ENCODE results near the gene ITGA1. TPM values are rescaled to one million over a fixed set of nuclear protein-coding genes. Genes with fewer than 3 reads are reported as not detected.

The ITGA1 gene
- polyA plus RNA-seq, 1 donor, result 16.4 TPM

DNA sequence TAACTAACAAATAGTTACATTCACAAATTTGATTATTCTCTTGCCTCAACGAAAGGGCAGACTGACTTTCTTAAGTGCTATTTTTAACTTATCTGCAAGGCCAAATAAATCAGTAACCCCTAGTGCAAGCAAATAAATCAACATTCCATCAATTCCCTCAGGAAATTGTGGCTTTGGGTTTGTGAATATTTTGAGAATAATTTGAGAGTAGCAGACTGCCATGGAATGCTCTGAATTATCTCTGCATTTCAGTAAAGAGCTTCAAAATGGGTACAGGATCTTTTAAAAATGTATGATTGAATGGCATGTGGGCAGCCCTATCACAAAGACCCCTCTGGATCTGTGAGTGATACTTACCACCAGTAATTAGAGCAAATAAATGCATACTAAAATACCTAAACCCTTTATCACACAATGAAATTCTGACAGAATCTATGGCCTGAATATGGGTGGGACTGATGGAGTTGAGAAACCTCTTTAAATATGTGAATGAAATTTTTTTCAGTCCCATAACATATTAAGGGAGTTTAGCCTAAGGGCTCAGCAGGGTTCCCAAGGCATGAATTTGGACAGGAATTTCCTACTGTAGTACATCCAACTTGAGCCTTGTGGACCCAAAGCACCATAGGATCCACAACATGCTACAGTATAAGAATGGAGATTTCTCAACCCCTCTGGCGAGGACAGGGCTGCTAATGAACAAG lies 109.0 kb downstream of the ITGA1 start:
- no peak for DNase-seq (ENCODE audit: low read depth)

DNA sequence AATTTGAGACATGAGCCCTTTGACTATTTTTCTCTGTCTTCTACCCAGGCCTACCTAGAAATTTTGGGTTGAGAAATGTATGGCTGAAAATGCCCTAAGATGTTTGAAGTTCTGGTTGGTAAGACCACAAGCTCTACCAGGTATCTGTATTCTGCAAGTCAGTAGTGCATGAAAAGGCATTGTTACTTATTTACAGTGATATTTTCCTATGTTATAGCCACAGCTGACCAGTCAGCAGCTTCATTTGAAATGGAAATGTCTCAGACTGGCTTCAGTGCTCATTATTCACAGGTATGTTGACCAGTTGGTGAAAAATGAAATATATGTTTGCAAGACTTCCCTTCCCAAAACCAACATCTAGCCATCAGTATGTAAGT lies 109.5 kb downstream of the ITGA1 start:
- DNase-seq (ENCODE audit: low read depth), result no peak

DNA sequence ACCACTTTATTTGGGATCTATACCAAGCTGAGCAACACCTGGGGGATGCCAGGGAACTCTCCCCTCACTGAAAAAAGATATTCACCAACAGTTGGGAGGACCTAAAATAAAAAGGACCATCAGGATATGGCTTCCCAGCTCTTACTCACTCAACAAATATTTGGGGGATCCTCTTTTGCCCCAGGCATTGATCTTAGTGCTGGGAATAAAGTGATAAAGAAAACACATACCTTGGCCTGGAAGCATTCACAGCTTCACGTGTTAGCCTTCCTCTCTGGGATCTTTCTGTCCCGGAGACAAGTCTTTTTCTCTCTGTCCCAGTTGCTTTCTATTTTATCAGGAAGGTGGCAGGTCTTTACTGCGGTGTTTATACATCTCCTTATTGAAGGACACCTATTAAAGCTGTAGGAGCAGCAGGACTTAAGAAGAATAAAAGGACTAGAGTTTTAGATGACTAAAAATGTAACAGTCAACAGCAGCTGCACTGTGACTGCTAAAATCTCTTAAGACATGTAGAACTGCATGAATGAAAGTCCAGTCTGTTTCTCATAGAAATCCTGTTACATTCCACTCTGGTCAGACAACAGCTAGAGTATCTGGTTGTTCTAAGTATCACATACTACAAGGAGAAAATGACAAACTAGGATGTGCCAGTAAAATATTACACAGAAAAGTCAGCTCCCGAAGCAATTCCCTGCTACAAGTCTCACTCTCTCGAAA lies 111.4 kb downstream of the ITGA1 start:
- no peak for DNase-seq (ENCODE audit: low read depth)

DNA sequence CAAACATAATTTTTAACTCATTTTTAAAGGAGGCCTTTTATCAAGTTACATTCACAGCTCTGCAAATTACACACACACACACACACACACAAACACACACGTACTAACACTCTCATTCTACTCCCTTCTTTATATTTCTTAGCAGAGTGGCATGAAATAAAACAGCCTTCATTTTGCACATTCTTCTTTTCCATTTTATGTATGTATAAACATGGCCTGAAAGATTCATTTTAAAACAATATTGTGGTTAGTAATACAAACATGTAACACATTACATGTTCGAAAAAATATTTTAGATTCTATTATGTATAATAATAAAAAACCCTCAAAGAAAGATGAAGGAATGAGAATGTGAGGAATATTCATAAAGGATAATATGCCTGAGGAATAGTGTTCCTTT lies 115.4 kb downstream of the ITGA1 start:
- no peak for DNase-seq (ENCODE audit: low read depth)

DNA sequence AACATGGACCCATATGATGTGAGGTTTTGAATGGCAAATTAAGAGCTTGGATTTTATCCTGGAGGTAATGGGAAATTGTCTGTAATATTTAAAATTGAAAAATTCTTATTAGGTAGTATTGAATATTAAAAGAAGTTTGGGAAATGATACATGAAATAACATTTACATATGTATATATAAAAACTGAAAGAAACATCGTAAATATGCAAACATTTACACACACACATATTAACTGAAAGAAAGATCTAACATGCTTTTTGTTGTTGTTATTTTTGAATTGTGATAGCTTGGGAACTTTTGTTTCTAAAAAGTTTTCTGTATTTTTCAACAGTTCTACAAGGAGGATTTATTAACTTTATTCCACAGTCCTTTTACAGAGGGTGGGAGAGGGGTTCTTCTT lies 118.6 kb downstream of the ITGA1 start:
- DNase-seq (ENCODE audit: low read depth), result no peak

DNA sequence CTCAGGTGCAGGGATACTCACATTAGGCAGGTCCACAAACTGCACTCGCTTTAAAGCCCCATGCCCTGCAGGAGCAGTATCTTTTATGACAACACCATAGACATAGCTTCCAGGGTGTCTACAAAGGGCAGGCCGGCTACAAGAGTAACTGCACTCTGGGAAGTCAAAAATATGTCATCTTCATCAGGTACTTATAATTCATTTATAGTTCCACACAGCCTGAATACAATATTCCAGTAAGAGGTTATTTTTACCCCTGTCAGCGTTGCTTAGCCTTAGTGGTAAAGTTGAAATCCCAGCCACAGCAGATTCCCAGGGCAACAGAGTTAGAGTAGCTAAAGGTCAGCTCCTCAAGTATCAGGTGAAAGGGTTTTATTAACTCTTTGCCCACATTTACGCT lies 119.1 kb downstream of the ITGA1 start:
- DNase-seq (ENCODE audit: low read depth), result no peak

DNA sequence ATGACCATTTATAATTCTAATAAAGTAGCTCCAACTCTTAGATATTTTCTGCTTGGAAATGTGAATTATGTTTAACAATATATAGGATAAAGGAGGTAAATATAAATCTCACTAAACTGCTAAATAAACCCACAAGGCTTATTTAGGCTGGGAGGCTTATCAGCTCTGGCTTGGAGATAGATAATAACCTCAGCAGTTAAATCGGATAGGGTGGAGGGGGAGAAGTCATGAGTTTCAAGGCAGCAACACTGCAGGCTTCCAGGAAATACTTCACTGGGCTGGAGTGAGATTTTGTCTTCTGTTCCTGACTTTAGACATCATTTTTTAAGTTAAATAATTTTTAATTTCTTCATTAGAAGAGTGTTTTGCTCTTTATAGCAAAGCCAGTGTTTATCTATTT lies 121.5 kb downstream of the ITGA1 start:
- DNase-seq (ENCODE audit: low read depth), result no peak

DNA sequence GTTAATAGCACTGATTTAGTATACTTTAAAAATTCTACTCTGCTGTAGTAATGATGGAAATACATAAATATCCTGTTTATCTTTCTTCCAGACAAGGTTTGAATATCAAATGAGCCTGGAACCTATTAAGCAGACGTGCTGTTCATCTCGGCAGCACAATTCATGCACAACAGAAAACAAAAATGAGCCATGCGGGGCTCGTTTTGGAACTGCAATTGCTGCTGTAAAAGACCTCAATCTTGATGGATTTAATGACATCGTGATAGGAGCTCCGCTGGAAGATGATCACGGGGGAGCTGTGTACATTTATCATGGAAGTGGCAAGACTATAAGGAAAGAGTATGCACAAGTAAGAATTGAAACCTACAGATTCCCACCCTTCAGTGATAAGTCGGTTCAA lies 122.4 kb downstream of the ITGA1 start:
- no peak for DNase-seq (ENCODE audit: low read depth)

- DNase-seq (ENCODE audit: low read depth), result peak; percentile 40
Observed at GRCh38 chr5:52915176-52915875, 127.6 kb downstream of the ITGA1 start.

- DNase-seq (ENCODE audit: low read depth), result no peak
Observed at GRCh38 chr5:52920929-52921328, 133.2 kb downstream of the ITGA1 start.

DNA sequence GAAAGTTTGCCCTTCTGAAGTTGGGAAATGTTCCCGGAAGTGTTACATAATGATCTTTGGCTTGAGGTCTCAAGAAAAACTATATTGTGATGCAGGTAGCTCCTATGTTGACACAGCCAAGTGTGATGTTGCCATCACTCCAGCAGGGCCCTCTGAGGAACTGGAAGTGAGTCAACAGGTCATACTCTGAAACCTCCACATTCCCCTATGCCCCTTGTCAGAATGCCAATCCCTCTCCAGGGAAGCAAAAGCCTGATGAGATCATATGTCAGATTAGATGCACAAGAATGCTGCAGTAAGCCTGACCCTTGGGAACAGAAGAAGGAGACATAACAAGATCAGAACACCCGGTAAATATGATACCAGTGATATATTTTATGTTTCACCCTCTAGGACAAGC lies 134.7 kb downstream of the ITGA1 start:
- DNase-seq (ENCODE audit: low read depth), result no peak

DNA sequence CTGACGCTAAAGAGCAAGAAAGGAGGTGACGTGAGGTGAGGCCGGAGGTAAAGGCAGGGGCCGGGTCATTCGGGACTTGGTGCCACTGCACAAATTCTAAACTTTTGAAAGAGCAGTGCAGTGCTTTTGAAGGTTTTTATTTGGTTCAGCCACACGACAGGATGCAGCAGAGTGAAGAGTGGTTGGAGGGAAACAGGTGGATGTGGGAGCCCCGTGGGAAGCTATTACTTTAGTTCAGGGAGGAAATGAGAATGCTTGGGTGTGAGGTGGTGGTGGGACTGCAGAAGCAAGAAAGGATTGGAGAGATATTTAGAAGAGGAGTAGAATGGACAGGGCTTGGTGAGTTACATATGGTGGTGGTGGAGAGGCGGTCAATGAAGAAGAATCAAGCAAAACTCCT lies 136.7 kb downstream of the ITGA1 start:
- no peak for DNase-seq (ENCODE audit: low read depth)

GRCh38 chr5:52925001-52925400 lies 137.3 kb downstream of the ITGA1 start:
- DNase-seq (ENCODE audit: low read depth), result no peak

DNA sequence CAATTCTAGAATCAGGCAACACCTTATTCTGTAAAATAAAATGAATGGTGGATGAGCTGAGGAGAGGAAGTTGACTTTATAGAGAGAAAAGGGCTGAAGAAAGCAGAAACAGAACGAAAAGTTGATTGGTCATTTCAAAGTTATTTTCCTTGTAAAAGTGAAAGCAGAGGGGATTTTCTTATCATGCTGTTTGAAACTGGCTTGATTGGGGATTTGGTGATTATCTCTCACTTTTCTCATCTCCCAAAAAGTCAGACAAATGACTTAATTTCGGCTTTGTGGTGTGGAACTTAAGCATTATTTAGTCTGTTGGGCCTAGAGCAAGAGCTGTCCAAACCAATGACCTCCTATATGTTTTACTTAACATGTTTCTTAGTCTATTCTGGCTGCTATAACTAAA lies 141.0 kb downstream of the ITGA1 start:
- DNase-seq (ENCODE audit: low read depth), result no peak

GRCh38 chr5:52938226-52938625 lies 150.5 kb downstream of the ITGA1 start:
- DNase-seq (ENCODE audit: low read depth), result no peak

- DNase-seq (ENCODE audit: low read depth), result no peak
Observed at GRCh38 chr5:52943285-52943684, 155.6 kb downstream of the ITGA1 start.

GRCh38 chr5:52943808-52944207 lies 156.1 kb downstream of the ITGA1 start:
- no peak for DNase-seq (ENCODE audit: low read depth)

DNA sequence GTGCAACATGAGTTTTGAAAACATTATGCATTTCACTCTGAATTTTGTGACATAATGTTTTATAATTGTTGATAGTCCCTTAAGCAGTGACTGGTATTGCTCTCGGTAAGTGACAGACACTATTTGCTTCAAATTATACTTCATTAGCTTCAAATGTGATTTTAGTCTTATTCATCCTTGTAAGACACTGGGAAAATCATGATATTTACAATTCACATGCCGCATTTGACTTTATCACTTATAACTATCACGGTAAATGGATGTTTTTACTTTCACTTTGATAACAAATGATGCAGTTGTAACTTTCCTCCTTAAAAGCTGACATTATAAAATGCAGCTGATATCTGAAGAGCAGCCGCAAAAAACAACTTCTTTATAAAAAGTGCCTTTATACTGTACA lies 157.3 kb downstream of the ITGA1 start:
- DNase-seq (ENCODE audit: low read depth), result no peak

- no peak for DNase-seq (ENCODE audit: low read depth)
Observed at GRCh38 chr5:52947208-52947607, 159.5 kb downstream of the ITGA1 start.

DNA sequence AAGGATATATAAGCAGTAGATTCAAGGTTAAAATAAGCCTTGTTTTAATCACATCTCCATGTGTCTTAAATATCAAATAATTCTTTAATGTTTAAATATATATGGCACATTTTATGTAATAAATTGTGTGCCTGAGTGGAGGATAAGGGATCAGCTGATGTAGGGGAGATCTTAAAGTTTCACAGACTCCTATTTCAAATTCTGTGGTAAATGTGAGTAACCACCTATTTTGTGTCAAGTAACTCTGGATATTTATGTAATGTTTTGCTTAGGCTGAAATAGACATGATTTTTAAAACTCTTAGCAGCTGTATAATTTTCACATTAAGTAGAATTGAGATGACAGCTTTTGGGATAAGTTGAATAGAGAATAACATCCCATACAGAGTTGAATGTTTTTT lies 160.1 kb downstream of the ITGA1 start:
- no peak for DNase-seq (ENCODE audit: low read depth)

DNA sequence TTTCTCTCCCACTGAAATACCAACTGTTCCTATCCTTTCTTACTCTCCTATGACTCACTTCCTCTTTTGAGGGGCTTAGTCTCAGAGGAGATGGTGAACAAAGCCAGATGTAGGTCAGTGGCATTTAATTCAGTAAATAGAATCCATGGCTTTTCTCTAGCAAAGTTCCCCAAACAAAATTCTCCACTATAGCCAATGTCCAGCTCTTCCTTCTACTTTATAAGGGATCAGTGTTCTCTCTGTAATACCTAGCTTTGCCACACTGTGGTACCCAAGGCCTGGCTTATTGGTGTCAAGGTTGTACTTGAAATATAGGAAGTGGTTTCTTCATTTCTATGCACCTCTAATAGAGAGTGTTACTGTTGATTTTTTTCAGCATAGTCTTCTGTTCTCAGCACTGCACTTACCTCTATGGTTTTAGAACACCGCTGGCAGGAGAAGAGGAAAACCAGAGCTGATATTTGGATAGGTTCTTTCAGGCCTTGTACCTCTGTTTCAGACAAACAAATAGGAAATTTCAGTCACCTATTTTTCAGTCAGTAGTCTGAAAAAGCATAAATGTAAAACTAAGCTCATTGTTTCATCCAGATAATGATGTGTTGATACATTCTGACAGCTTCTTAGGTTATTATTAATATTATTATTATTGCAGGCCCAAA lies 160.8 kb downstream of the ITGA1 start:
- peak; percentile 48 for DNase-seq (ENCODE audit: low read depth)

GRCh38 chr5:52950686-52951085 lies 163.0 kb downstream of the ITGA1 start:
- DNase-seq (ENCODE audit: low read depth), result no peak

DNA sequence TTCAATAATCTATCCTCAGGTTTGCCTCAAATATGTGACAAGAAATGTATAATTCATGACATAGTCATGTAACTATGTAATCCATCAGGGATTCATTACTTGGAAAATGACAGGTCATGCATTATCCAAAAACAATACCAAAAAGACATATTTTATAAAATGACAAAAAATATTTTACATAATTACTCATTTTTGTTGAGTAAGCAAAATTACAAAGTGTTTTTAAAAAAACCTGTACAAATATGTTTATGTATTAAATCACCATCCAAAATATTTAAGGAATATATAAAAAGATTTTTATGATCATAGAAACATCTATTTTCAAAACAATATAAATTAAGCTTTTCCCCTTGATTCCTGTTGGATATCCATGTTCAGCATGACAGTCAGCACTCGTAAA lies 164.8 kb downstream of the ITGA1 start:
- DNase-seq (ENCODE audit: low read depth), result no peak

Data from forelimb muscle (tissue), 1 donor.